ENCODE data around the gene CPED1. TPM values are rescaled to one million over a fixed set of nuclear protein-coding genes. Genes with fewer than 3 reads are reported as not detected.
"Not testable (repeated sequence)": the region's sequence is repeated elsewhere in the genome, so short reads cannot be mapped to it uniquely, and the experiment has no call there.

Gene CPED1
- total RNA-seq, 1 donor from 2014 or later = 0.77 TPM

GRCh38 chr7:121180436-121181063, 192.0 kb downstream of the CPED1 start:
- DNase-seq (ENCODE audit: low read depth in 2 of 2) = no peak

- DNase-seq (ENCODE audit: low read depth in 2 of 2) = no peak
Observed at GRCh38 chr7:121181357-121181756, 192.8 kb downstream of the CPED1 start.

- DNase-seq (ENCODE audit: low read depth in 2 of 2) = no peak
Observed at GRCh38 chr7:121182281-121182680, 193.8 kb downstream of the CPED1 start.

- DNase-seq (ENCODE audit: low read depth in 2 of 2) = no peak
Observed at GRCh38 chr7:121182902-121183301, 194.4 kb downstream of the CPED1 start.

GRCh38 chr7:121183883-121184282, 195.4 kb downstream of the CPED1 start:
- not testable (repeated sequence) for DNase-seq (ENCODE audit: low read depth in 2 of 2)

GRCh38 chr7:121186746-121187145, 198.2 kb downstream of the CPED1 start:
- DNase-seq (ENCODE audit: low read depth in 2 of 2) = no peak

- no peak for DNase-seq (ENCODE audit: low read depth in 2 of 2)
Observed at GRCh38 chr7:121187222-121187621, 198.7 kb downstream of the CPED1 start.

- no peak for DNase-seq (ENCODE audit: low read depth in 2 of 2)
Observed at GRCh38 chr7:121187676-121188075, 199.2 kb downstream of the CPED1 start.

- DNase-seq (ENCODE audit: low read depth in 2 of 2) = no peak
Observed at GRCh38 chr7:121192834-121193233, 204.3 kb downstream of the CPED1 start.

GRCh38 chr7:121195010-121195409, 206.5 kb downstream of the CPED1 start:
- no peak for DNase-seq (ENCODE audit: low read depth in 2 of 2)

- DNase-seq (ENCODE audit: low read depth in 2 of 2) = no peak
Observed at GRCh38 chr7:121195874-121196273, 207.4 kb downstream of the CPED1 start.

- DNase-seq (ENCODE audit: low read depth in 2 of 2) = no peak
Observed at GRCh38 chr7:121196286-121196685, 207.8 kb downstream of the CPED1 start.

GRCh38 chr7:121197455-121197854, 208.9 kb downstream of the CPED1 start:
- no peak for DNase-seq (ENCODE audit: low read depth in 2 of 2)

- DNase-seq (ENCODE audit: low read depth in 2 of 2) = no peak
Observed at GRCh38 chr7:121198502-121198901, 210.0 kb downstream of the CPED1 start.

GRCh38 chr7:121202125-121202524, 213.6 kb downstream of the CPED1 start:
- no peak for DNase-seq (ENCODE audit: low read depth in 2 of 2)

GRCh38 chr7:121202834-121203233, 214.3 kb downstream of the CPED1 start:
- no peak for DNase-seq (ENCODE audit: low read depth in 2 of 2)

GRCh38 chr7:121204537-121204936, 216.0 kb downstream of the CPED1 start:
- DNase-seq (ENCODE audit: low read depth in 2 of 2) = no peak

GRCh38 chr7:121205777-121206176, 217.3 kb downstream of the CPED1 start:
- no peak for DNase-seq (ENCODE audit: low read depth in 2 of 2)

- no peak for DNase-seq (ENCODE audit: low read depth in 2 of 2)
Observed at GRCh38 chr7:121211253-121211652, 222.7 kb downstream of the CPED1 start.

- DNase-seq (ENCODE audit: low read depth in 2 of 2) = no peak
Observed at GRCh38 chr7:121212036-121212435, 223.5 kb downstream of the CPED1 start.

GRCh38 chr7:121214657-121215056, 226.1 kb downstream of the CPED1 start:
- no peak for DNase-seq (ENCODE audit: low read depth in 2 of 2)

- no peak for DNase-seq (ENCODE audit: low read depth in 2 of 2)
Observed at GRCh38 chr7:121219026-121219425, 230.5 kb downstream of the CPED1 start.

GRCh38 chr7:121221108-121221507, 232.6 kb downstream of the CPED1 start:
- not testable (repeated sequence) for DNase-seq (ENCODE audit: low read depth in 2 of 2)

GRCh38 chr7:121228779-121229178, 240.3 kb downstream of the CPED1 start:
- no peak for DNase-seq (ENCODE audit: low read depth in 2 of 2)
